HL-60 (cell line): ENCODE measurements around the gene MADCAM1.

ENCODE experiments used
- DNase-seq, 2 experiments: peaks; one replicate each; pipeline ENCODE4 v3.0.0-alpha.2; 2010 to 2020; ENCODE audit warnings: low read depth in 1 of 2, low spot score in 1 of 2
- H3K27ac ChIP-seq: fragments of 250-450 bp; sonication (Bioruptor Pico); replicated peaks from 2 replicates; pipeline ENCODE4 v1.5.1; 2020; ENCODE audit warnings: mild to moderate bottlenecking, moderate library complexity
- H3K27me3 ChIP-seq: fragments of 250-450 bp; sonication (Bioruptor Pico); 2 replicates; pipeline ENCODE4 v1.5.1; 2021; ENCODE audit warnings: mild to moderate bottlenecking, moderate library complexity; ENCODE audit not compliant: insufficient read depth, poor library complexity, severe bottlenecking
- H3K4me3 ChIP-seq: replicated peaks from 2 replicates; pipeline ENCODE4 v1.5.1; 2011; ENCODE audit warnings: mild to moderate bottlenecking, control low read depth, low read length; ENCODE audit not compliant: insufficient read depth
- GABPA ChIP-seq: IDR thresholded peaks from 2 replicates; pipeline ENCODE4 v1.6.1; 2012; ENCODE audit warnings: low read depth
- POLR2AphosphoS5 ChIP-seq: IDR thresholded peaks from 2 replicates; pipeline ENCODE4 v1.6.1; 2012; ENCODE audit warnings: low read depth
- SPI1 ChIP-seq: IDR thresholded peaks from 2 replicates; pipeline ENCODE4 v1.6.1; 2012; ENCODE audit warnings: low read depth, mild to moderate bottlenecking, borderline replicate concordance
- TF ChIP-seq, protein P1 (sequence below): IDR thresholded peaks from 2 replicates; pipeline ENCODE4 v1.6.1; 2012; ENCODE audit warnings: low read depth; ENCODE audit not compliant: insufficient replicate concordance
- TF ChIP-seq, protein P2 (sequence below): IDR thresholded peaks from one replicate; pipeline ENCODE4 v1.5.1; 2011; ENCODE audit warnings: low read length, control low read depth, inconsistent platforms; ENCODE audit not compliant: insufficient read depth

Gene MADCAM1

DNA sequence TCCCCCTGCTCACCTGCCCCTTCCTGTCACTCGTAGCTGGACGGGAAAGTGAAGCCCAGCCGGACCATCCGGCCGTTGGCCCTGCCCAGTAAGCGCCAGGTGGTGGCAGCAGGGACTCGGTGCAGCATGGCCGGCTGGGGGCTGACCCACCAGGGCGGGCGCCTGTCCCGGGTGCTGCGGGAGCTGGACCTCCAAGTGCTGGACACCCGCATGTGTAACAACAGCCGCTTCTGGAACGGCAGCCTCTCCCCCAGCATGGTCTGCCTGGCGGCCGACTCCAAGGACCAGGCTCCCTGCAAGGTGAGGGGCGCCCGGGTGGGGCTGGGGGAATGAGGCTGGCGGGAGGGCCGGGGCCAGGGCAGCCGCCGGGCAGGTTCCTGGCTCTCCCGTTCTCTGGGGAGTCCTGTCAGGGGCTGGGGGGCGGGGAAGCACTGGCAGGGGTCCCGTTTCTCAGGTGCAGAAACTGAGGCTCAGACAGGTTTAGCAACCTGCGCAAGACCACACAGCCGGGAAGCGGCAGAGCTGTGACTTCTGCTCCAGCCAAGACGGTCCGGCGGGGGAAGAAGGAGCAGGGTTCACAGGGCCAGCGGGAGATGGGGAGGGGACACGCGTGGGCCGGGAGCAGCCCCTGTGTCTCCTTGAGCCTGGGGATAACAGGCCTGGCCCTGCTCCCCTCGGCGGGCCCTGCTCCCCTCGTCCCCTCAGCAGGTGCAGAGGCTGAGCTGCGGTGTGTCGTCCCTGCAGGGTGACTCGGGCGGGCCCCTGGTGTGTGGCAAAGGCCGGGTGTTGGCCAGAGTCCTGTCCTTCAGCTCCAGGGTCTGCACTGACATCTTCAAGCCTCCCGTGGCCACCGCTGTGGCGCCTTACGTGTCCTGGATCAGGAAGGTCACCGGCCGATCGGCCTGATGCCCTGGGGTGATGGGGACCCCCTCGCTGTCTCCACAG is 52.9 kb downstream of the MADCAM1 start:
- DNase-seq, result no peak
- no peak for TF ChIP-seq SPI1
- TF ChIP-seq, protein P1, sequence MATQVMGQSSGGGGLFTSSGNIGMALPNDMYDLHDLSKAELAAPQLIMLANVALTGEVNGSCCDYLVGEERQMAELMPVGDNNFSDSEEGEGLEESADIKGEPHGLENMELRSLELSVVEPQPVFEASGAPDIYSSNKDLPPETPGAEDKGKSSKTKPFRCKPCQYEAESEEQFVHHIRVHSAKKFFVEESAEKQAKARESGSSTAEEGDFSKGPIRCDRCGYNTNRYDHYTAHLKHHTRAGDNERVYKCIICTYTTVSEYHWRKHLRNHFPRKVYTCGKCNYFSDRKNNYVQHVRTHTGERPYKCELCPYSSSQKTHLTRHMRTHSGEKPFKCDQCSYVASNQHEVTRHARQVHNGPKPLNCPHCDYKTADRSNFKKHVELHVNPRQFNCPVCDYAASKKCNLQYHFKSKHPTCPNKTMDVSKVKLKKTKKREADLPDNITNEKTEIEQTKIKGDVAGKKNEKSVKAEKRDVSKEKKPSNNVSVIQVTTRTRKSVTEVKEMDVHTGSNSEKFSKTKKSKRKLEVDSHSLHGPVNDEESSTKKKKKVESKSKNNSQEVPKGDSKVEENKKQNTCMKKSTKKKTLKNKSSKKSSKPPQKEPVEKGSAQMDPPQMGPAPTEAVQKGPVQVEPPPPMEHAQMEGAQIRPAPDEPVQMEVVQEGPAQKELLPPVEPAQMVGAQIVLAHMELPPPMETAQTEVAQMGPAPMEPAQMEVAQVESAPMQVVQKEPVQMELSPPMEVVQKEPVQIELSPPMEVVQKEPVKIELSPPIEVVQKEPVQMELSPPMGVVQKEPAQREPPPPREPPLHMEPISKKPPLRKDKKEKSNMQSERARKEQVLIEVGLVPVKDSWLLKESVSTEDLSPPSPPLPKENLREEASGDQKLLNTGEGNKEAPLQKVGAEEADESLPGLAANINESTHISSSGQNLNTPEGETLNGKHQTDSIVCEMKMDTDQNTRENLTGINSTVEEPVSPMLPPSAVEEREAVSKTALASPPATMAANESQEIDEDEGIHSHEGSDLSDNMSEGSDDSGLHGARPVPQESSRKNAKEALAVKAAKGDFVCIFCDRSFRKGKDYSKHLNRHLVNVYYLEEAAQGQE, result no peak
- TF ChIP-seq GABPA, result no peak
- no peak for TF ChIP-seq POLR2AphosphoS5
- TF ChIP-seq, protein P2, sequence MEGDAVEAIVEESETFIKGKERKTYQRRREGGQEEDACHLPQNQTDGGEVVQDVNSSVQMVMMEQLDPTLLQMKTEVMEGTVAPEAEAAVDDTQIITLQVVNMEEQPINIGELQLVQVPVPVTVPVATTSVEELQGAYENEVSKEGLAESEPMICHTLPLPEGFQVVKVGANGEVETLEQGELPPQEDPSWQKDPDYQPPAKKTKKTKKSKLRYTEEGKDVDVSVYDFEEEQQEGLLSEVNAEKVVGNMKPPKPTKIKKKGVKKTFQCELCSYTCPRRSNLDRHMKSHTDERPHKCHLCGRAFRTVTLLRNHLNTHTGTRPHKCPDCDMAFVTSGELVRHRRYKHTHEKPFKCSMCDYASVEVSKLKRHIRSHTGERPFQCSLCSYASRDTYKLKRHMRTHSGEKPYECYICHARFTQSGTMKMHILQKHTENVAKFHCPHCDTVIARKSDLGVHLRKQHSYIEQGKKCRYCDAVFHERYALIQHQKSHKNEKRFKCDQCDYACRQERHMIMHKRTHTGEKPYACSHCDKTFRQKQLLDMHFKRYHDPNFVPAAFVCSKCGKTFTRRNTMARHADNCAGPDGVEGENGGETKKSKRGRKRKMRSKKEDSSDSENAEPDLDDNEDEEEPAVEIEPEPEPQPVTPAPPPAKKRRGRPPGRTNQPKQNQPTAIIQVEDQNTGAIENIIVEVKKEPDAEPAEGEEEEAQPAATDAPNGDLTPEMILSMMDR, result no peak
- no peaks in the 10 kb centered on the region for H3K27me3 ChIP-seq
- no peak overlapping the region for H3K27ac ChIP-seq
- H3K4me3 ChIP-seq, result no peak overlapping the region

DNA sequence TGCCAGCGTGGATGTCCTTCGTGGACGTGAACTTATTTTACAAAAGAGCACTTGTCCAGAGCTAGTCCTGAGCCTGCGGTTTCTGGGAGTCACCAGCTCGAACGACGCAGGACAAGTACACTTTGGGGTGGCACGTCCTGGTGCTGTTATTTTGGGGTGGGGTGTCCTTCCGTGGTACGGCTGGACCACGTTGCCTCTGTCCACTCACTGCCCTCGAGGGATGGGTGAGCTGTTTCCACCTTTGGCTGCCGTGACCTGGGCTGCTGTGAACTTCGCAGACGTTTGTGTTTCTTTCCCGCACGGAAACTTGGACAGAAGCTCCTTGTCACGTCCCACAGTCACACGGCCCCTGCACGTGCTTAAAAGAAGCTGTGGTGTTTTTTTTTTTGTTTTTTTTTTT is 58.5 kb downstream of the MADCAM1 start:
- TF ChIP-seq, protein P1, result no peak
- TF ChIP-seq, protein P2, result no peak
- no peak for TF ChIP-seq GABPA
- TF ChIP-seq POLR2AphosphoS5, result no peak
- TF ChIP-seq SPI1, result no peak
- Histone ChIP-seq H3K4me3 (no peak overlapping the region), H3K27me3 (no peaks in the 10 kb centered on the region), H3K27ac (no peak overlapping the region)
- DNase-seq, result no peak
